Neural progenitor cell (in vitro differentiated cells): ENCODE data around the gene DPH3.

Experiments
- EZH2 ChIP-seq: fragments of 200-600 bp; sonication (generic); IDR thresholded peaks from 2 replicates; pipeline ENCODE4 v1.6.1; 2017; ENCODE audit warnings: antibody characterized with exemption, mild to moderate bottlenecking, moderate library complexity
- EZH2phosphoT487 ChIP-seq: fragments of 200-600 bp; sonication (generic); IDR thresholded peaks from 2 replicates; pipeline ENCODE4 v1.6.1; 2017; ENCODE audit warnings: antibody characterized with exemption
- TF ChIP-seq, protein P1 (sequence below): fragments of 200-600 bp; sonication (generic); IDR thresholded peaks from 2 replicates; pipeline ENCODE4 v1.5.1; 2017; ENCODE audit warnings: antibody characterized with exemption, mild to moderate bottlenecking

DNA sequence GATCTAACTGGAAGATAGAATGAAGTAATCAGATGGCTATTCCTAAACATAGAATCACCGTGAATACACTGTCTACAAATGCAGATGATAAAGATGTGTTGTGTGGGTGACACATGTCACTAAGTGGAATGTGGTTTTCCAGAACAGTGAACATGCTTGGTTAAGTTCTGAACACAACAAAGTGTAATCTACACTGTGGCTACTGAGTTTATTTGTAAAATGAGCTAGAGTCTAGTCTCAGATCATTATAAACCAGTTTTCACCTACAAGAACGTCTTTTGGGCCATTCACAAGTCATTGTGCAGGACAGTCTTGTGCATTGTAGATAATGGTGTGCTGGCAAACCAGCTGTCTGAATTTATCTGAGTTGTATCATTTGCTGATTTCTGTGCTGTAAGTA, 35.6 kb upstream of the DPH3 start:
- TF ChIP-seq, protein P1, sequence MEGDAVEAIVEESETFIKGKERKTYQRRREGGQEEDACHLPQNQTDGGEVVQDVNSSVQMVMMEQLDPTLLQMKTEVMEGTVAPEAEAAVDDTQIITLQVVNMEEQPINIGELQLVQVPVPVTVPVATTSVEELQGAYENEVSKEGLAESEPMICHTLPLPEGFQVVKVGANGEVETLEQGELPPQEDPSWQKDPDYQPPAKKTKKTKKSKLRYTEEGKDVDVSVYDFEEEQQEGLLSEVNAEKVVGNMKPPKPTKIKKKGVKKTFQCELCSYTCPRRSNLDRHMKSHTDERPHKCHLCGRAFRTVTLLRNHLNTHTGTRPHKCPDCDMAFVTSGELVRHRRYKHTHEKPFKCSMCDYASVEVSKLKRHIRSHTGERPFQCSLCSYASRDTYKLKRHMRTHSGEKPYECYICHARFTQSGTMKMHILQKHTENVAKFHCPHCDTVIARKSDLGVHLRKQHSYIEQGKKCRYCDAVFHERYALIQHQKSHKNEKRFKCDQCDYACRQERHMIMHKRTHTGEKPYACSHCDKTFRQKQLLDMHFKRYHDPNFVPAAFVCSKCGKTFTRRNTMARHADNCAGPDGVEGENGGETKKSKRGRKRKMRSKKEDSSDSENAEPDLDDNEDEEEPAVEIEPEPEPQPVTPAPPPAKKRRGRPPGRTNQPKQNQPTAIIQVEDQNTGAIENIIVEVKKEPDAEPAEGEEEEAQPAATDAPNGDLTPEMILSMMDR: no peak
- TF ChIP-seq EZH2: no peak
- no peak for TF ChIP-seq EZH2phosphoT487
